GM19025 (cell line): ENCODE measurements around the gene ERC2.
"Not testable (repeated sequence)": the region's sequence is repeated elsewhere in the genome, so short reads cannot be mapped to it uniquely, and the experiment has no call there.

Source experiments
- ATAC-seq: cut with Tn5 transposase; IDR thresholded peaks from one replicate; pipeline ENCODE4 v1.9.1; 2021; ENCODE audit warnings: mild to moderate bottlenecking, low read depth, moderate library complexity; ENCODE audit not compliant: unreplicated experiment

ERC2 gene

DNA sequence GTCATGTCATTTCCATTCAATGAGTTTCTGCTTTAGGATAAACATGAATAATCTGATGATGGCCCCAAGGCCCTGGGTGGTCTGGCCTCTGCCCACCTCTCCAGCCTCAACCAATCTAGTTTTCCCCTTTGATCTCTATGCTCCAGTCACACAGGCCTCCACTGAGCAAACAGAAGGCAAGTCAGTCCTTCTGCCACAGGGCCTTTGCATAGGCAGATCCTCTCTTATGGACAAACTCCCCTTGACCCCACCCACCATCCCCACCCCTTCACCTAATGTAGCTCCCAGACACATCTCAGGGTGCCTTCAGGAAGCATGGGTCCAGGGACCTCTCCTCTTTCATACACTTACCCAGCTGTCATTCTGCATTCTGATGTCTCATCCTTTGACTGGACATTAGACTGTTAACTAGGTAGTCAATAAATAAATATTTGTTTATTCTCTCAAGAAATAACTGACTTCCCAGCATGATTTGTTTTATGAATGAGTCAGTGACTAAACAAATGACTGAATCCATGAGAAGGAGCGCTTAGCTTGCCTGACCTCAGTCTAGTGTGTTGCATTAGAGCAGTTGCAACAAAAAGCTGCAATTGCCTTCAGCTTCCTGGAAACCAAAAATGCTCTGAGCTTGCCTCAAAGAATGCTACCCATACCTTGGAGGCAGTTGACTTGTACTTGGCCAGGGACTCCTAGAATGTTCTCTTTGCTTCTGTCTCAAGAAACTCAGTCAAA, 594.6 kb downstream of the ERC2 start:
- no peak for ATAC-seq

DNA sequence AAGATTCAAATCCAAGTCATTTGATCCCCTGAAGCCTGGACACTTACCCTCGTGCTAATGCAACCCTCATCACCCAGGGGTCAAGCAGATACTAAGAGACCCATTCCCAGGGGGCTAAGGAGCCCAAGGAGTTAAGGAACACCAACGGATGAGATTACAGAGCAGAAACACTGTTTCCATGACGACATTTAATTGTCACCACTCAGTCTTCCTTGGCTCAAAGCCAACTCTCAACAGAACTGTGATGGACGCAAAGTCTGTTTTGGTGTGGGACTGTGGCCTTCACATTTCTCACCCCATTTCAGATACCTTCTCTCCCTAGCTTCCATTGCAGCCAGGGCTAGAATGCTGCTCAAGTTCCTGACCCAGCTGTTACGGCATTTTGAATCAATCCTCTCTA, 597.7 kb downstream of the ERC2 start:
- no peak for ATAC-seq

GRCh38 chr3:55868347-55868746, 599.9 kb downstream of the ERC2 start:
- ATAC-seq = no peak

DNA sequence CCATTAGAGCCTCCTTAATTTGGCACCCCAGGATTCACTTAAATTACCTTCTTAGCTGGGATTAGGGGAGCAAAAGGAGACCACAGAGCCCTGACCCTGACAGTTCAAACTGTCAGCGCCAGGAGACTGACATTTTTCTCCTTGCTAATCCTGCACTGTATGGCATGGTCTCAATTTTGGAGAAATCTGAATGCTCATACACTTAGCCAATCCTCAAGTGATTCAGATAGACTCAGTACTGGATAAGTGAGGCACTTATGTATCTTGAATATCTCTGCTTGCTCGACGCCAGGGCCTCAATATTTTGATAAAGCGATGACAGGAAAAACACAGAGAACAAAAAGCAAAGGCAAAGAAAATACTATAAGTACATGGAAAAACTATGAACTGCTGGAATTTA, 605.2 kb downstream of the ERC2 start:
- ATAC-seq = no peak

- ATAC-seq = no peak
These were observed 608.1 kb downstream of the ERC2 start for GRCh38 chr3:55860049-55860721.

DNA sequence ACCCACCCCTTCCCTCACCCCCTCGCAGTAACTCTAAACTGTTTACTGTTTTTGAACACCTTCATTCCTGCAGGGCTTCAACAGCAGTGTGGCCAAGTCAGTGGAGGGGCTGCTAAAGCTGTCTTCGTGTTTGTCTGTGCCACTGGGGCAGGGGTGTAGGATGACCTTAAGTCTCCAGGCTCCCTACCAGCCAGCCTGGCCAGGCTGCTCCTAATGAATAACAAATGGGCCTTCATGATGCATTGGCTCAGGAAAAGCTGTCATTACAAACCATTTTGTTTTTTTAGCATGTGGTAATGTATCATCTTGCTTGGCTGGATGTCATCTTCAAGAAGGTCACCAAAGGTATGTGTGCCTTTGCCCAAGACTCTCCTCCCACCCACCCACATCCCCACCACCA, 609.0 kb downstream of the ERC2 start:
- ATAC-seq = no peak

DNA sequence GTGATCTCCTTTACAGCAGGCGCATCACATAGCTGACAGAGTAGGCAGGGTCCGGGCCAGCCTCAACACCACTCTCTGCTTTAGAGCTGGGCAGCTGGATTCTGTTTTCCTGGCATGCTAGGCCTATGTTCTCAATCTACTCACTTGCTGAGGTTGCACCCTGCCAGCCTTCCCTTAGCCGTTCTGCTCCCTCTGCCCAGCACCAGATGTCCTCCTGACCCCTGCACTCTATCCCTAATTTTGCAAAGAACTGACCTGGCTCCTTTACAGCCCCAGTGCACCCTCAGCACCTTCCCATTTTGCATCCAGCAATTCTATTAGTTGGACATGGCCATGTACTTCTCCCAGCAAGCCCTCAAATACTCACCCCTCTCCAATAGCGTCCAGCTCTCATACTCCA, 609.5 kb downstream of the ERC2 start:
- no peak for ATAC-seq

GRCh38 chr3:55858302-55858701, 610.0 kb downstream of the ERC2 start:
- no peak for ATAC-seq

DNA sequence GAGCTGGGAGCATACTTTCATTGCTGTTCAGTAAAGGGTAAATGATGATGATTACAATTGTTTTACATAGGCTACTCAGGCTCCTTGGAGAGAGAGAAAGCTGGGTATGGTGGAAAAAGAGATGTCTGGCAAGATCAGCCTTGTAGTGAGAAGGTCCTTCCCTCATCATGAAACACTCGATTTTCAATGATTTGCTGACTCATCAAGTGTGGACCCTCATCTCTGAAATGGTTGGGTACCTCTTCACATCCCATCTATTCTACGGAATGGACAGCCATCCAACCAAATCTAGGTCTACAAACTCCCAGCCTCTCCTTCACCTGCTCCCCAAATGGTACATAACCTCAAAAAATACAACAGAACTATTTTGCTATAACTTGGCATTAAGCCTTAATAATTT, 610.6 kb downstream of the ERC2 start:
- no peak for ATAC-seq

DNA sequence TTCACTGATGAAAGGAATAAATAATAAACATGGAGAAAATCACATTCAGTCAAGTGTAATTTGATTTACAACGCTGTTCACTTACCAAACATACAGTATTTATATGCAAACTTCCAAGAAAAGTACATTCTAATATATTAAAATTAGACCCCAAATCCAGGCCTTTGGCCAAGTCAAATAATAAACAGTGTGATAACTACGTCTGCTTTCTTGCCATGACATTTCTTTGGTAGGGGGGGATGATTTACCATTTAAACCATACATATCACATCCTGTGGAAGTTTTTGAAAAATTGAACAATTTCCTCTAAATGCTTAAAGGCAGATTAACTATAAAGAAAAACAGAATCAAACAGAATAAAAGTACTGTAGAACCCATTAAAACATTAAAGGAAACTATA, 613.0 kb downstream of the ERC2 start:
- ATAC-seq = no peak

DNA sequence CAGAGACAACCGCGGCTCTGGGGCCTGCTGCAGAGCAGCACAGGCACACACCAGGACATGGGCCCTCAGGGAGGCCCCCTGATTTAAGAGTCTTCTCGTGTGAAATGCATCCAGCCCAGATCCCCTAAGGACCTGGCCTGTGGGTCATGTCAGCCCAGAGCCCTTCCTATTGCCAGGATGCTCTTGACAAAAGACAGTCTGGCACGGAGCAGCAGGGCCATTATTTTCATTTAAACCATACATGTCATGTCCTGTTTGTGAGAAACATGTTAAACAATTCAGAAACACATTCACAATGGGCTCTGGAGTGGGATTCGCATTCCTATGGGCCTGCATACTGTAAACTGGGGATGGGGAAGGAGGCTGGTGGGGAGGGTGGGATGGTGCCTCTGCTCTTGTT, 613.8 kb downstream of the ERC2 start:
- no peak for ATAC-seq

DNA sequence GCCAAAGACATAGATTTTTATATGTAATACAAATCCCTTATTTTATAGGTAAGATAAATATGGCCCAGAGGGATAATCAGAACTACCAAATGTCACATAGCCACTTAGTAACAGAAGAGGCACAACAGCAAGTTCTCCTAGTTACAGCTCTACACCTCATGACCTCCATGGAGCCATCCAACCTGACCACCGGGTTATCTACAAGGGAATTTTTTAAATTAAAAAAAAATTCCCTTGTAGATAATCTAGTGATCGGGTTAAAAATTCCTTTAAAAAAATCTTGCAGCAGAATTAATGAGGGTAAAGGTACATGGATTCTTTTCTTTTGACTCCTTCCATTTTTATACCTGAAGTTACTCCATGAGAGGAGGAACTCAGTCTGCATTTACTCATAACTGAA, 615.9 kb downstream of the ERC2 start:
- ATAC-seq = no peak

GRCh38 chr3:55842204-55842603, 626.1 kb downstream of the ERC2 start:
- ATAC-seq = no peak

DNA sequence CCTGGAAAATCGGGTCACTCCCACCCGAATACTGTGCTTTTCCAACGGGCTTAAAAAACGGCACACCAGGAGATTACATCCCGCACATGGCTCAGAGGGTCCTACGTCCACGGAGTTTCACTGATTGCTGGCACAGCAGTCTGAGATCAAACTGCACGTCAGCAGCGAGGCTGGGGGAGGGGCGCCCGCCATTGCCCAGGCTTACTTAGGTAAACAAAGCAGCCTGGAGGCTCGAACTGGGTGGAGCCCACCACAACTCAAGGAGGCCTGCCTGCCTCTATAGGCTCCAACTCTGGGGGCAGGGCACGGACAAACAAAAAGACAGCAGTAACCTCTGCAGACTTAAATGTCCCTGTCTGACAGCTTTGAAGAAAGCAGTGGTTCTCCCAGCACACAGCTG, 636.4 kb downstream of the ERC2 start:
- ATAC-seq = not testable (repeated sequence)

GRCh38 chr3:55828712-55829111, 639.6 kb downstream of the ERC2 start:
- no peak for ATAC-seq

DNA sequence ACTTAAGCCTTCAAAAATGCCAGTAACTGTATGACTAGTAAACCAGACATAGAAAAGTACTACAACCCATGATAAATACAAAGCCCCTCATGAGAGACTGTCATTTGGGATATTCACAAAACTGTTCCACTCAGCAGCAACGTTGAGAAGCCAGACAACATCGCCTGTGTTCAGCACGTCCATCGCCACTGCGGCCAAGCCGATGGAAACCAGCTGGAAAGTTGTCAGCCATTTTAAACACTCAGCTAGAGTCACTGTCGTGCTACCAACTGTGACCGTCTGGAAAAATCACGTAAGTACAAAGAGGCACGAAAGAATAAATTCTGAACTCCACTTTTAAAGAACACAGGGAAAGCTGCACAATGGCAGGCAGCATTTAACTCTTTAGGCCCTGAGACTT, 640.5 kb downstream of the ERC2 start:
- no peak for ATAC-seq

DNA sequence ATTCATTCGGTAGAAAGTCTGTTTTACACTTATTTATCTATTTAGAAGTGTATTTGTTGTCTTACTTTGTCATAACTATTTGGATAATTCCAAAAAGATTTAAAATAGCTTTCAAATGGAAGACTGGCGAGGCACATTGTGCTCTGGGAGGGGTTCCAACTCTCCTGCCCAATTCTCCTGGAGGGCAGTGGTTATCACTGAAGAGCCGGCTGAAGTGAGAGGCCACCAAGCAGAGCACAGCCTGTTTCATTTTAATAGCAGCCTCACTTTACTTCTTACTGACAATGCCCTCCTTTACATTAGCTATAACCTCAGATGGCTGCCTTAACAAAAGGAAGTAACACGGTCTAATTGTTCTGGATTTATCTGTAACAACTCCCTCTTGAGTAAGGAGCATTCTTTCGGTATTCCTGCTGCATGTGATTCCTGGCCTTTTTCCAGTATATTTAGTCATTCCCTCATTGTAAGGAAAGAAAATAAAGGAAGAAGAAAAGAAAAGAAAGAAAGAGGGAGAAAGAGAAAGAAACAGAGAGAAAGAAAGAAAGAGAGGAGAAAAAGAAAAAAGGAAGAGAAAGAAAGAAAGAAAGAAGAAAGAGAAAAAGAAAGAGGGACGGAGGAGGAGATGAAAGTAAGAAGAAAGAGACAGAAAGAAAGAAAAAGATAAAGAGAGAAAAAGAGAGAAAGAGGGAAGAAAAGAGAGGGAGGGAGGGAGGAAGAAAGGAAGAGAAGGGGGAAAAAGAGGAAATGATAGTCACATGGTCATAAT, 641.4 kb downstream of the ERC2 start:
- ATAC-seq = no peak

GRCh38 chr3:55826097-55826496, 642.2 kb downstream of the ERC2 start:
- no peak for ATAC-seq

- ATAC-seq = no peak
These were observed 643.9 kb downstream of the ERC2 start for GRCh38 chr3:55824406-55824805.

- no peak for ATAC-seq
These were observed 644.4 kb downstream of the ERC2 start for GRCh38 chr3:55823829-55824228.

DNA sequence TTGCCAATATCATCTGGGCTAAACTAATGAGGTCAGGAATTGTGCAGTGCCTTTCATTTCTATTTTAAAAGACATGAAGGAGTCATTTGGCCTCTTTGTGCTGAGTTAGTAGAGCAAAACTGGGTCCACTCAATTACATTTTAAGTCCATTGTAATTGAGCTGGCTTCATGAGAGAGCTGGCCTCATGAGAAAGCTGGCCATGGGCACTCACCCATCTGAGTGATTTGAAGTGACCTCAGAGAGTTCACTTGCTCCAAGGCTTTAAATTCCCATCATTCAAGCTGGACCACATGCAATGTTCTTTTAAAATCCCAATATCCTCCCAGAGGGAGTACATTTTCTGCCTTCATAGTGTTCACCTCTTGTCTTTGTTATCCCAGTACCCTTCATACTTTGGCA, 645.3 kb downstream of the ERC2 start:
- ATAC-seq = no peak

GRCh38 chr3:55819005-55819404, 649.3 kb downstream of the ERC2 start:
- ATAC-seq = no peak
